ENCODE measurements around the gene BBIP1. TPM values are rescaled to one million over a fixed set of nuclear protein-coding genes. Genes with fewer than 3 reads are reported as not detected.
A peak's percentile ranks its signal among the peaks of the same experiment; 100 is the strongest.

The BBIP1 gene
- polyA plus RNA-seq, 3 donors, result 16.2 to 41.1 (median 26.6) TPM

- Histone ChIP-seq H3K4me1 (ENCODE audit: control insufficient read depth in 1 of 2, insufficient read depth in 2 of 2, low read length in 2 of 2) (peaks cover 8 to 28% of the 10 kb centered on the region in 2 donors), H4K20me1 (ENCODE audit: insufficient read depth, low read length) (peaks cover 70% of the 10 kb centered on the region), H3K4me3 (replicated peaks in 1 of 3; ENCODE audit: low read depth in 2 of 3, low read length in 3 of 3) (no peak overlapping the region), H3K79me2 (ENCODE audit: insufficient read depth, low read length) (peaks cover 98% of the 10 kb centered on the region), H3K36me3 (replicated peaks in 1 of 2; ENCODE audit: control insufficient read depth in 1 of 2, insufficient read depth in 2 of 2, low read length in 2 of 2) (peaks cover 47 to 51% of the 10 kb centered on the region in 2 donors), H3K4me2 (replicated peaks; ENCODE audit: extremely low read depth, low read length, poor library complexity, severe bottlenecking) (no peak overlapping the region), H3K9ac (ENCODE audit: insufficient read depth, low read length, poor library complexity, severe bottlenecking) (no peak overlapping the region), H3K27ac (ENCODE audit: low read depth in 1 of 2, low read length in 2 of 2) (no peak overlapping the region), H2AFZ (ENCODE audit: insufficient read depth, low read depth, low read length, poor library complexity, severe bottlenecking) (no peak overlapping the region), H3K27me3 (ENCODE audit: control insufficient read depth in 2 of 2, insufficient read depth in 2 of 2, low read length in 2 of 2) (no peaks in the 10 kb centered on the region), H3K9me3 (replicated peaks in 1 of 2; ENCODE audit: control insufficient read depth in 1 of 2, insufficient read depth in 1 of 2, low read length in 2 of 2) (no peaks in the 10 kb centered on the region)
- H3K36me3 Mint-ChIP-seq, result peaks cover 26 to 38% of the 10 kb centered on the region in 2 donors
- H3K27ac Mint-ChIP-seq, result peak overlapping the region in 3 of 7 donors; percentile 3 to 53 (median 25)
- no peak for TF ChIP-seq CTCF (IDR thresholded peaks at IDR 0.05)
- peaks cover 0 to 2% (median 0%) of the 10 kb centered on the region in 3 donors for H3K27me3 Mint-ChIP-seq (ENCODE audit: low read depth in 3 of 3)
- no peaks in the 10 kb centered on the region for H3K9me3 Mint-ChIP-seq
- peaks cover 23% of the 10 kb centered on the region for H3K4me1 Mint-ChIP-seq
- DNase-seq, result no peak
- WGBS (ENCODE audit: insufficient coverage), result 80% methylated on average over 2 of the region's 2 CpGs
- intact Hi-C loops (cut with micrococcal nuclease), result loop anchor here in 1 of 2 donors (5.0 to 10.0 kb wide), 2 partner anchors 36 to 71 kb away; no protein-coding TSS in a partner anchor
- no peak overlapping the region for H3K4me3 Mint-ChIP-seq
Observed at GRCh38 chr10:110876000-110876399, 43.0 kb downstream of the BBIP1 start.

GRCh38 chr10:110873951-110874350 is 45.0 kb downstream of the BBIP1 start:
- no peaks in the 10 kb centered on the region for H3K9me3 Mint-ChIP-seq
- Histone ChIP-seq H3K9ac (ENCODE audit: insufficient read depth, low read length, poor library complexity, severe bottlenecking) (peak overlapping the region; percentile 93), H3K4me3 (replicated peaks in 1 of 3; ENCODE audit: low read depth in 2 of 3, low read length in 3 of 3) (peak overlapping the region; percentile 88 to 95 (median 89)), H3K9me3 (replicated peaks in 1 of 2; ENCODE audit: control insufficient read depth in 1 of 2, insufficient read depth in 1 of 2, low read length in 2 of 2) (no peaks in the 10 kb centered on the region), H3K27ac (ENCODE audit: low read depth in 1 of 2, low read length in 2 of 2) (no peak overlapping the region), H4K20me1 (ENCODE audit: insufficient read depth, low read length) (peaks cover 51% of the 10 kb centered on the region), H3K4me2 (replicated peaks; ENCODE audit: extremely low read depth, low read length, poor library complexity, severe bottlenecking) (peak overlapping the region; percentile 88), H3K4me1 (ENCODE audit: control insufficient read depth in 1 of 2, insufficient read depth in 2 of 2, low read length in 2 of 2) (peaks cover 18 to 38% of the 10 kb centered on the region in 2 donors), H2AFZ (ENCODE audit: insufficient read depth, low read depth, low read length, poor library complexity, severe bottlenecking) (no peak overlapping the region), H3K27me3 (ENCODE audit: control insufficient read depth in 2 of 2, insufficient read depth in 2 of 2, low read length in 2 of 2) (no peaks in the 10 kb centered on the region), H3K79me2 (ENCODE audit: insufficient read depth, low read length) (peaks cover 82% of the 10 kb centered on the region), H3K36me3 (replicated peaks in 1 of 2; ENCODE audit: control insufficient read depth in 1 of 2, insufficient read depth in 2 of 2, low read length in 2 of 2) (peaks cover 29 to 31% of the 10 kb centered on the region in 2 donors)
- peak overlapping the region in 4 of 7 donors; percentile 18 to 92 (median 57) for H3K27ac Mint-ChIP-seq
- peaks cover 40% of the 10 kb centered on the region for H3K4me1 Mint-ChIP-seq
- H3K36me3 Mint-ChIP-seq, result peaks cover 14 to 22% of the 10 kb centered on the region in 2 donors
- intact Hi-C loops (cut with micrococcal nuclease), result loop anchor here (5.0 to 10.0 kb wide), 4 partner anchors 37 to 69 kb away; partner anchors contain the start of genes BBIP1 (in 1 of the 2) and SHOC2 (in 1 of the 2)
- peaks cover 0 to 2% (median 0%) of the 10 kb centered on the region in 3 donors for H3K27me3 Mint-ChIP-seq (ENCODE audit: low read depth in 3 of 3)
- H3K4me3 Mint-ChIP-seq, result peak overlapping the region; percentile 67 to 91
- WGBS (ENCODE audit: insufficient coverage), result no CpG with 5 or more reads among the region's 2 CpGs
- no peak for TF ChIP-seq CTCF (IDR thresholded peaks at IDR 0.05)
- no peak for DNase-seq

Data from CD14-positive monocyte (primary cell).